Activated naive CD4-positive, alpha-beta T cell treated with anti-CD3 and anti-CD28 coated beads, Interleukin-2, amount 50 U/mL, for 24 hours (primary cell): ENCODE results near the gene WDR27.

Experiments
- H3K27ac Mint-ChIP-seq: one replicate; pipeline ENCODE4 v1.8.0; 2021; ENCODE audit warnings: mild to moderate bottlenecking, mixed read lengths
- H3K27me3 Mint-ChIP-seq: one replicate; pipeline ENCODE4 v1.8.0; 2021; ENCODE audit warnings: mixed read lengths
- H3K36me3 Mint-ChIP-seq: one replicate; pipeline ENCODE4 v1.8.0; 2021; ENCODE audit warnings: mixed read lengths
- H3K4me1 Mint-ChIP-seq: one replicate; pipeline ENCODE4 v1.8.0; 2021; ENCODE audit warnings: mixed read lengths
- H3K4me3 Mint-ChIP-seq: one replicate; pipeline ENCODE4 v1.8.0; 2021; ENCODE audit warnings: mild to moderate bottlenecking, mixed read lengths
- H3K9me3 Mint-ChIP-seq: one replicate; pipeline ENCODE4 v1.8.0; 2021; ENCODE audit warnings: mixed read lengths

The WDR27 gene

DNA sequence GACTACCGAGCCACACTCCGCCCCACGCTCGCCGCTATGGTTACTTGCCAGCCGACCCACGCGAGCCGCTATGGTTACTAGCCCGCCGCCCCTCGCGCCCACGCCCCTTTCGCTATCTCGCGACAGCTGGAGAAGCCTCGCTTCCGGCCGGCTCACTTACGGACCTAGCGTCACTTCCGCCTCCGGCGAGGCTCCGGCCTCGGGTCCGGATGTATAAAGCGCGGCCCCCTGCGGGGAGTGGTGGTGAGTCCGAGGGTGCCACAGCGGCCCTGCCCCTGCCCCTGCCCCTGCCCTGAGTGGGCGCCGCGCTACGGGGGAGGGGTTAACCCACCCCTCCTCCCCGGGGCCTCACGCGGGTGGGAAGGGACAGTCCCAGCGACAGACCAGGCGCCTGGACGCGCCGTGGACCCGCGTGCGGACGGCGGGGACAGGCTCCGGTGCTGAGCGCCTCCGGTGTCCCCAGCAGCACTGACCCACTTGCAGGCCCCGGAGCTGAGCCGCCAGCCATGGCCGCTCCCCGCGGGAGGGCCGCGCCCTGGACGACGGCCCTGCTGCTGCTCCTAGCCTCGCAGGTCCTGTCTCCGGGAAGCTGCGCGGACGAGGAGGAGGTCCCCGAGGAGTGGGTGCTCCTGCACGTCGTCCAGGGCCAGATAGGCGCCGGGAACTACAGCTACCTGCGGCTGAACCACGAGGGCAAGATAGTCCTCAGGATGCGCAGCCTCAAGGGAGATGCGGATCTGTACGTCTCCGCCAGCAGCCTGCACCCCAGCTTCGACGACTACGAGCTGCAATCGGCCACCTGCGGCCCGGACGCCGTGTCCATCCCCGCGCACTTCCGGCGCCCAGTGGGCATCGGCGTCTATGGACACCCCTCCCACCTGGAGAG, at the start of gene WDR27, which contains the start of gene C6orf120:
WDR27 (minus strand) TSS at position 76 of the 886 bp plus-strand sequence. CDS start 13,024 bp downstream, outside the sequence.
C6orf120 (plus strand) TSS at position 173 of the 886 bp plus-strand sequence; CDS start at position 507, 334 bp downstream.
- peak within 1 kb of the TSS; percentile 91 for H3K27ac Mint-ChIP-seq
- H3K4me1 Mint-ChIP-seq: peaks cover 57% of the 10 kb centered on the region
- peak within 1 kb of the TSS; percentile 92 for H3K4me3 Mint-ChIP-seq
- H3K27me3 Mint-ChIP-seq: no peaks in the 10 kb centered on the region
- H3K36me3 Mint-ChIP-seq: peaks cover 13% of the 10 kb centered on the region
- no peaks in the 10 kb centered on the region for H3K9me3 Mint-ChIP-seq

DNA sequence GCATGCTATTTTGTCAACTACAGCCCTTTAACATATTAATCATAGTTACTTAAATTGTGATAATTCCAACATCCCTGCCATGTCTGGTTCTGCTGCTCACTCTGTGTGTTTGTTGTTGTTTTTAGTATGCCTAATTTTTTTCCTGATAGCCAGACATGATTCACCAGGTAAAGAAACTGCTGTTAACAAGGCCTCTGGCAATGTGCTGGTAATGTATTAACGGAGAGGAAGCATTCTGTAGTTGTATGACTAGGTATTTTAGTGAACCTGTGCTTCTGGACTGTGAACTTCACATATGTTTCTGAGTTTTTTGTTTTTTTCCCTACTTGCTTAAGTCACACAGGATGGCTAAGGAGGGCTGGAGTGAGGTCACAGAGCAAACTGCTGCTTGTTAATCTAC, 44.7 kb upstream of the WDR27 start:
- Mint-ChIP-seq H3K4me3 (no peak overlapping the region), H3K4me1 (peaks cover 22% of the 10 kb centered on the region), H3K36me3 (peaks cover 20% of the 10 kb centered on the region), H3K9me3 (peaks cover 10% of the 10 kb centered on the region), H3K27me3 (no peaks in the 10 kb centered on the region), H3K27ac (no peak overlapping the region)

GRCh38 chr6:169745405-169745804, 43.6 kb upstream of the WDR27 start:
- H3K4me1 Mint-ChIP-seq: peaks cover 12% of the 10 kb centered on the region
- peaks cover 16% of the 10 kb centered on the region for H3K36me3 Mint-ChIP-seq
- peaks cover 10% of the 10 kb centered on the region for H3K9me3 Mint-ChIP-seq
- H3K27ac Mint-ChIP-seq: no peak overlapping the region
- no peak overlapping the region for H3K4me3 Mint-ChIP-seq
- H3K27me3 Mint-ChIP-seq: no peaks in the 10 kb centered on the region

DNA sequence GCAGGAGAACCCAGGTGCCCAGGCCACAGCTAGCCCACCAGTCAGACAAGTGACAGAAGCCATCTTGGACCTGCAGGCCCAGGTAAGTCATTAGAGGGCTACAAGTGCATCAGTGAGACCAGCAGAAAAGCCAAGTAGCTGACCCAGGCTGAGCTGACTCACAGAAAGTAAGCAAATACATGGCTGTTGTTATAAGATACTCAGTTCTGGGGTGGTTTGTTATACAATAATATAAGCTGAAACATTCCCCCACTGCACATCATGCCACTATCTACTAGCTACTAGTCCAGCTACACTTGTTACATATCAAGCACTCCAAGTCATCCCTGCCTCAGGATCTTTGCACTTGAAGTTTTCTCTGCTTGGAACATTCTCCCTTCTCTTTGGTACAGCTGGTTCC, 39.5 kb upstream of the WDR27 start:
- Mint-ChIP-seq H3K27ac (no peak overlapping the region), H3K27me3 (no peaks in the 10 kb centered on the region), H3K36me3 (peaks cover under 1% of the 10 kb centered on the region), H3K9me3 (peaks cover 8% of the 10 kb centered on the region), H3K4me1 (no peaks in the 10 kb centered on the region), H3K4me3 (no peak overlapping the region)

- no peaks in the 10 kb centered on the region for H3K36me3 Mint-ChIP-seq
- H3K4me1 Mint-ChIP-seq: no peaks in the 10 kb centered on the region
- H3K4me3 Mint-ChIP-seq: no peak overlapping the region
- H3K9me3 Mint-ChIP-seq: no peaks in the 10 kb centered on the region
- H3K27me3 Mint-ChIP-seq: no peaks in the 10 kb centered on the region
- H3K27ac Mint-ChIP-seq: no peak overlapping the region
Measured at GRCh38 chr6:169738976-169739529, 37.2 kb upstream of the WDR27 start.

GRCh38 chr6:169738204-169738975, 36.6 kb upstream of the WDR27 start:
- Mint-ChIP-seq H3K36me3 (no peaks in the 10 kb centered on the region), H3K4me1 (no peaks in the 10 kb centered on the region), H3K9me3 (no peaks in the 10 kb centered on the region), H3K4me3 (no peak overlapping the region), H3K27me3 (no peaks in the 10 kb centered on the region), H3K27ac (no peak overlapping the region)

GRCh38 chr6:169729961-169730360, 28.1 kb upstream of the WDR27 start:
- no peaks in the 10 kb centered on the region for H3K27me3 Mint-ChIP-seq
- no peak overlapping the region for H3K27ac Mint-ChIP-seq
- H3K4me1 Mint-ChIP-seq: peaks cover 19% of the 10 kb centered on the region
- no peaks in the 10 kb centered on the region for H3K9me3 Mint-ChIP-seq
- H3K36me3 Mint-ChIP-seq: no peaks in the 10 kb centered on the region
- H3K4me3 Mint-ChIP-seq: no peak overlapping the region

- Mint-ChIP-seq H3K27ac (no peak overlapping the region), H3K4me1 (peaks cover 26% of the 10 kb centered on the region), H3K36me3 (no peaks in the 10 kb centered on the region), H3K27me3 (no peaks in the 10 kb centered on the region), H3K4me3 (no peak overlapping the region), H3K9me3 (no peaks in the 10 kb centered on the region)
Measured at GRCh38 chr6:169726963-169727362, 25.1 kb upstream of the WDR27 start.

DNA sequence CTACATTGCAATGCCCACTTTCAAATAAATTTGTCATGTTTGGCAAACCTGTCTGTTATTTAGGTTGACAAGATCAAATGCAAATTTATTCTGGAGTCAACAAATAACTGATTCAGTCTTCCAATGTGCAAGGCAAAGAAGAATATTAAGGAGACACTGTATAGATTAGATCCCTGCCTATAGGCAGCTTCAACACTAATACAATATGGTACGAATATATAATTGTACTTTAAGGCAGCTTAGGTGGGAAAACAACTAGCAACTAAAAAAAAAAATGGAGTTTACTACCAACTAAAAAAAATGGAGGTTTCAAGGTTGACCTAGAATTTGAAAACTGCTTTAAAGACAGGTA, 24.2 kb upstream of the WDR27 start:
- Mint-ChIP-seq H3K4me1 (peaks cover 35% of the 10 kb centered on the region), H3K36me3 (no peaks in the 10 kb centered on the region), H3K4me3 (peak overlapping the region; percentile 87), H3K27me3 (no peaks in the 10 kb centered on the region), H3K27ac (peak overlapping the region; percentile 90), H3K9me3 (no peaks in the 10 kb centered on the region)

DNA sequence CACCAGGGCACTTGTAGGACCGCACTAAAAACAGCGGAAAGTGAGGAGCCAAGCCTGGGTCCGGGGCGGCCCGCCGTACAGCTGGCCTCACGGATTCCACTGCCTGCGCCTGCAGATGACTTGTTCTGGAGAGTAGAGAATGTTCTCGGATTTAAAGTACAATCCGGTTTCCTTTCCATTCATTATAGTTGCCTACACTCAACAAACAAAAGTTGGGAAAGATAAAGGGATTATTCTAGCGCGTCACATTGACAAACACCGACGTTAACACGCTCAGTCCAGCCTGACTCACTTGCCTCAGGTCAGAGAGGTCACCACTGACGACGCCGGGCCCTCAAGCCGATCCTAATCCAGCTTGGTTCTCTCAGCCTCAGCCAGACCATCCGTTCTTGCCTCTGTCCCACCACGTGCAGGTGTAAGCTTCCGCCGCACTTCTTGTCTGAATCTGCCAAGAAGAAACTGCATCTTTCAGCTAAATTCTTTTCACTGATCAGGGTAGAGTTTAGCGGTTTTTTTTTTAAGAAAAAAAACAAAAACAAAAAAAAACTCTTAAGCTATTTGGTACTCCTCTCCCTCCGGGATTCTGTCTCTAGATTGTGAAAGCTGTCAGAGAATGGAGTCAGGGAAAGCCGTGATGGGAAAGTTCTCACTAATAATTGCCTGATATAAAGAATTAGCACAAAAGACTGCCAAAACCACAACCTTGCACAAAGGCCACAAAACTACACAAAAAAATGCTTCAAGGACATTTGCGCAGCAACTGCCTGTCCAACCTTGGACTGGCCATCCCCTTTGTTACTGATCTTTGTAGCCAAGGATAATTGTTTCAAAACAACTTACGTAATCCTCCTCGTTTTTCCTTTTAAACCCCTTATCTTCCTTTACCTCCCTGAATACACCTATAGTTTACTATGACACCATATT, 23.6 kb upstream of the WDR27 start:
- no peaks in the 10 kb centered on the region for H3K27me3 Mint-ChIP-seq
- H3K4me1 Mint-ChIP-seq: peaks cover 40% of the 10 kb centered on the region
- H3K9me3 Mint-ChIP-seq: no peaks in the 10 kb centered on the region
- peak overlapping the region; percentile 87 for H3K4me3 Mint-ChIP-seq
- H3K27ac Mint-ChIP-seq: peak overlapping the region; percentile 90
- peaks cover 1% of the 10 kb centered on the region for H3K36me3 Mint-ChIP-seq

DNA sequence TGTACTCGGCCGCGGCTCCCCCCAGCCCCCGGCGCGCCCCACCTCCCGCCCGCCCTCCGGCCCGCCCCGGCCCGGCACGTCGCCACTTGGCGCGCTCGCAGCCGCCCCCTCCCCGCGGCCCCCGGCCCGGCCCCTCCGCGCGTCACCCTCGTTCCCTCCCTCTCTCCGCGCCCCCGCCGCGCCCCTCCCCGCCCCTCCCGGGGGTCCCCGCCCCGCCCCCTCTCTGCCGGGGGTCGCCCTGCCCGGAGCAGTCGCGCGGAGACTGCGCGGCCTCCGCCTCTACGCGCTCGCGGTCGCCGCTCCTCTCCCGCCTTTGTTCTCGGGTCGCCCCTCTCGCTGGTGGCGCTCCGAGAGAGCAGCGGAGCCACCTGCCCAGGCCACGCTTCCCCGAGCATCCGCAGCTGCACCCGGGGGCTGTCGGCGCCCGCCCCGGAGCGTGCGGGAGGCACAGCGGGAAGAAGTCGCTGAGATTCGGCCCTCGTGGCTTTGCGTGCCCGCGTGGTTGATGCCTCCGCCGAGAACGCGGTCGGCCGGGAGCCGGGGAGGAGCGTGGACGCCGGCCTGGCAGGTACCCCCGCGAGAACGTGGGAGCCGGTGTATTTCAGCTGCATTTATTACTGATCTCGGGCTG, 22.8 kb upstream of the WDR27 start, which contains the start of gene PHF10:
PHF10 (minus strand) TSS at position 7 of the 631 bp plus-strand sequence. CDS start 569 bp downstream, outside the sequence.
- H3K4me1 Mint-ChIP-seq: peaks cover 48% of the 10 kb centered on the region
- peak within 1 kb of the TSS; percentile 91 for H3K4me3 Mint-ChIP-seq
- H3K27ac Mint-ChIP-seq: peak within 1 kb of the TSS; percentile 97
- no peaks in the 10 kb centered on the region for H3K27me3 Mint-ChIP-seq
- peaks cover 3% of the 10 kb centered on the region for H3K36me3 Mint-ChIP-seq
- H3K9me3 Mint-ChIP-seq: no peaks in the 10 kb centered on the region

DNA sequence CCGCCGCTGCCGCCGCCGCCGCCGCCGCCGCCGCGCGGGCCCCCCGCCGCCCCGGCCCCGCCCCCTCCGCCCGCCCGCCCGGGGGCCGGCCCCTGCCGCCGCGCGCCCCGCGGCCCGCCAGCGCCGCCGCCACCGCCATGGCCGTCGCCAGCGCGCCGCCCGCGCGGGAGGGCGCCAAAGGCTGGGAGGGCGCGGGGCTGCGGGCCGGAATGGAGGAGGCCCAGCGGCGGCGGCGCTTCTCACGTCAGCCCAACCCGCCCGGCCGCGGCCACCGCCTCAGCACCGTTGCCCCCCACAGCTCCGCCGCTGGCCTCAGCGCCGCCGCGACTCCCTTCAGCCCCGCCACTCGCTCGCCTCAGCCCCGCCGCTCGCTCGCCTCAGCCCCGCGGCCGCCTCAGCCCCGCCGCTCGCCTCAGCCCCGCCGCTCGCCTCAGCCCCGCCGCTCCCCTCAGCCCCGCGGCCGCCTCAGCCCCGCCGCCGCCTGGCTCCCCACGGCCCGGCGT, 22.2 kb upstream of the WDR27 start:
- no peaks in the 10 kb centered on the region for H3K27me3 Mint-ChIP-seq
- peaks cover 54% of the 10 kb centered on the region for H3K4me1 Mint-ChIP-seq
- H3K4me3 Mint-ChIP-seq: peak overlapping the region; percentile 43
- no peak overlapping the region for H3K27ac Mint-ChIP-seq
- H3K36me3 Mint-ChIP-seq: peaks cover 3% of the 10 kb centered on the region
- no peaks in the 10 kb centered on the region for H3K9me3 Mint-ChIP-seq

GRCh38 chr6:169723200-169723909, 21.5 kb upstream of the WDR27 start:
- peak overlapping the region; percentile 91 for H3K4me3 Mint-ChIP-seq
- H3K9me3 Mint-ChIP-seq: no peaks in the 10 kb centered on the region
- peak overlapping the region; percentile 97 for H3K27ac Mint-ChIP-seq
- H3K36me3 Mint-ChIP-seq: peaks cover 3% of the 10 kb centered on the region
- H3K27me3 Mint-ChIP-seq: no peaks in the 10 kb centered on the region
- H3K4me1 Mint-ChIP-seq: peaks cover 59% of the 10 kb centered on the region
